GM18511 (cell line): ENCODE results near the gene P2RY10.
A peak's percentile ranks its signal among the peaks of the same experiment; 100 is the strongest.
"Not testable (repeated sequence)": the region's sequence is repeated elsewhere in the genome, so short reads cannot be mapped to it uniquely, and the experiment has no call there.

Experiments
- ATAC-seq: cut with Tn5 transposase; IDR thresholded peaks from one replicate; pipeline ENCODE4 v1.9.1; 2021; ENCODE audit warnings: mild to moderate bottlenecking, moderate library complexity; ENCODE audit not compliant: unreplicated experiment

Gene P2RY10, protein sequence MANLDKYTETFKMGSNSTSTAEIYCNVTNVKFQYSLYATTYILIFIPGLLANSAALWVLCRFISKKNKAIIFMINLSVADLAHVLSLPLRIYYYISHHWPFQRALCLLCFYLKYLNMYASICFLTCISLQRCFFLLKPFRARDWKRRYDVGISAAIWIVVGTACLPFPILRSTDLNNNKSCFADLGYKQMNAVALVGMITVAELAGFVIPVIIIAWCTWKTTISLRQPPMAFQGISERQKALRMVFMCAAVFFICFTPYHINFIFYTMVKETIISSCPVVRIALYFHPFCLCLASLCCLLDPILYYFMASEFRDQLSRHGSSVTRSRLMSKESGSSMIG

GRCh38 chrX:78945186-78945912 is at the start of gene P2RY10:
P2RY10 (plus strand) TSS chrX:78945391; CDS start chrX:78960521, 15,130 bp downstream.
- peak; percentile 75 for ATAC-seq

- ATAC-seq, result peak; percentile 32
Observed at GRCh38 chrX:78922754-78923153, 22.4 kb upstream of the P2RY10 start.

GRCh38 chrX:78923198-78924015 is 21.8 kb upstream of the P2RY10 start:
- ATAC-seq, result peak; percentile 91

- no peak for ATAC-seq
Observed at GRCh38 chrX:78931814-78932213, 13.4 kb upstream of the P2RY10 start.

DNA sequence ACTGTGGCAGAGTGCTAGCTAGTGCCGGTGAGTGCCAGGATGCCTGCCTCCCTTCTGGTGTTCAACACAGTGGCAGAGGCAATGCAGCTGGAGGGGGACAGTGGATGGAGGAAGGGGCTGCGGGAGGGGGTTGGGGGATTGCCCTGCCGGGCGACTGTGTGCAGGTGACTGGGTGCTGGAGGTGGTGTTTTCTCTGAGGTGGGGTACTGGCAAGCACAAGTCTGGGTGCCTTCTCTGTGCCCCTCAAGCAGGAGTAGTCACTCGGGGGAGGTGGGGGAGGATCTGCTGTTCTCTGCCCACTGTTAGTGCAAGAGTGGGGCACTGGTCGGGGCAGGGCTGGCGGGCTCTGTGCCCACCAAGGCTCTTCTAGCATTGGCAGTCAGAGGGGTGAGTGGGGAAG is 10.3 kb upstream of the P2RY10 start:
- ATAC-seq, result no peak

DNA sequence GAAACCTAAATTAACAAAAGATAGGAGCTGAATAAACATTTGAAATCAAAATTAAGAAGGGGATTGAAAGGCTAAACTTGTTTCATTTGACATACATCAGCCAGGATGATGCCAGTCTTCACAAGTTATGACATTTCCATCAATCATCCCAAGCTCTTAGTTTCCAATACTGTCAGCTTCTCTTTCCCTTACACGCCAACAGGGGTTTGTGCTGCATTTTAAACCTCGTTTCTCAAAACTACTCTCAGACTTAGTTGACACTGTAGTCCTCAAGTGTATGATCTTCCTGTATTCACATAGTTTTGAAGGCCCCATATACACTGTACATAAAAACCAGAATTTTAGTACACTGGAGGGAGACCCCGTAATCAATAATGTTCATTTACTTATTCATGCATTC is 840 bp upstream of the P2RY10 start:
- no peak for ATAC-seq

- no peak for ATAC-seq
Observed at GRCh38 chrX:78946178-78946931, 1.2 kb downstream of the P2RY10 start.

GRCh38 chrX:78950009-78950835 is 5.0 kb downstream of the P2RY10 start:
- ATAC-seq, result peak; percentile 22

GRCh38 chrX:78957049-78957767 is 12.0 kb downstream of the P2RY10 start:
- peak; percentile 19 for ATAC-seq

DNA sequence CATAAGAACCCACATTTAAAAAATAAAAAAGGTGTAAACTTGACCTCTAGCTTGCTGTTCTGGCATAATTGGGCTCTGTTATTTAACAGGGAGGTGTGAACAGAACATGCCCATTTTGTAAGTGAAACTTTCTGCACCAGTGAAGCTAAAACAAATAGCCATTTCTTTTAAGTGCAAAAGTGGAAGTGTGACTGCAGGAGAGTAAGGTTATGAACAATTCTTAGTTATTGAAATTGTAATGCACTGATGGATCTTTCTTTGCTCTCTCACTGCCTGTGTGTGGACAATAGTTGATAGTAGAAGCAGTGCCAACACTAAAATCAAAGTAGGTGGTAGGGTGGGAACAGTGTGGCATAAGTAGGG is 12.6 kb downstream of the P2RY10 start:
- ATAC-seq, result peak; percentile 88

- no peak for ATAC-seq
Observed at GRCh38 chrX:78958419-78959116, 13.4 kb downstream of the P2RY10 start.

DNA sequence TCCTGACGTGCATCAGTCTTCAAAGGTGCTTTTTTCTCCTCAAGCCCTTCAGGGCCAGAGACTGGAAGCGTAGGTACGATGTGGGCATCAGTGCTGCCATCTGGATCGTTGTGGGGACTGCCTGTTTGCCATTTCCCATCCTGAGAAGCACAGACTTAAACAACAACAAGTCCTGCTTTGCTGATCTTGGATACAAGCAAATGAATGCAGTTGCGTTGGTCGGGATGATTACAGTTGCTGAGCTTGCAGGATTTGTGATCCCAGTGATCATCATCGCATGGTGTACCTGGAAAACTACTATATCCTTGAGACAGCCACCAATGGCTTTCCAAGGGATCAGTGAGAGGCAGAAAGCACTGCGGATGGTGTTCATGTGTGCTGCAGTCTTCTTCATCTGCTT is 15.7 kb downstream of the P2RY10 start:
- ATAC-seq, result no peak

DNA sequence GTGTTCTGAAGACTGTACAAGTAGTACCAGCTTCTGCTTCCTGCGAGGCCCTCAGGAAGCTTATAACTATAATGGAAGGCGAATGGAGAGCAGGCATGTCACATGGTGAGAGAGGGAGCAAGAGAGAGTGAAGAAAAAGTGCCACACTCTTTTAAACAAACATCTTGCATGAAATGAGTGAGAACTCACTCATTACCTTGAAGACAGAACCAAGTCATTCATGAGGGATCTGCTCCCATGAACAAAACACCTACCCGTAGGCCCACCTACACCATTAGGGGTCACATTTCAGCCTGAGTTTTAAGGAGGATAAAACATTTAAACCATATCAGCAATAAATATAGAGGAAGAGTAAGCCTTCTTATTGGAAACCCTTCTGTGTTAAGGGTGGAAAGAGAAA is 19.4 kb downstream of the P2RY10 start:
- no peak for ATAC-seq

GRCh38 chrX:78979789-78980464 is 34.7 kb downstream of the P2RY10 start:
- ATAC-seq, result peak; percentile 99

DNA sequence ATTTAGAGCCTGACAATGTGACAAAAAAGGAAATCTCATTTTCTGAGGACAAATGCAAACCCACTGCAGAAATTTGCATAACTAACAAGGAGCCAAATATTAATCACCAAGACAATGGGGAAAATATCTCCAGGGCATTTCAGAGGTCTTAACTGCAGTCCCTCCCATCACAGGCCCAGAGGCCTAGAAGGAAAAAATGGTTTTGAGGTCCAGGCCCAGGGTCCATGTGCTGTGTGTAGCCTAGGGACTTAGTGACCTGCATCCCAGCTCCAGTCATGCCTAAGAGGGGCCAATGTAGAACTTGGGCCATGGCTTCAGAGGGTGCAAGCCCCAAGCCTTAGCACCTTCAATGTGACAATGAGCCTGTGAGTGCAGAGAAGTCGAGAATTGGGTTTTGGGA is 44.2 kb downstream of the P2RY10 start:
- no peak for ATAC-seq

GRCh38 chrX:78997870-78998558 is 52.8 kb downstream of the P2RY10 start:
- ATAC-seq, result no peak

DNA sequence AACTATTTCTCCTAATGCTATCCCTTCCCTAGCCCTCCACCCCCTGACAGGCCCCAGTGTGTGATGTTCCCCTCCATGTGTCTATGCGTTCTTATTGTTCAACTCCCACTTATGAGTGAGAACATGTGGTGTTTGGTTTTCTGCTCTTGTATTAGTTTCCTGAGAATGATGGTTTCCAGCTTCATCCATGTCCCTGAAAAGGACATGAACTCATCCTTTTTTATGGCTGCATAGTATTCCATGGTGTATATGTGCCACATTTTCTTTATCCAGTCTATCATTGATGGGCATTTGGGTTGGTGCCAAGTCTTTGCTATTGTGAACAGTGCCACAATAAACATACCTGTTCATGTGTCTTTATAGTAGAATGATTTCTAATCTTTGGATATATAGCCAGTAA is 62.3 kb downstream of the P2RY10 start:
- not testable (repeated sequence) for ATAC-seq
